ENCODE results near the gene IPO7.

- TF ChIP-seq CTCF (IDR thresholded peaks at IDR 0.05; ENCODE audit: insufficient read depth, low read length, poor library complexity, severe bottlenecking): no peak
- no peak for TF ChIP-seq EZH2phosphoT487 (conservative IDR thresholded peaks at IDR 0.05; ENCODE audit: low read length)
These were observed 33.1 kb upstream of the IPO7 start for GRCh38 chr11:9351321-9351881.
